DOHH2 (cell line): ENCODE data around the gene ADAMTS2.

Source experiments
- H3F3A ChIP-seq: fragments of 200-600 bp; sonication (generic), shearing (Covaris generic); 2 replicates; pipeline ENCODE4 v1.6.0; 2016; ENCODE audit warnings: antibody characterized with exemption, mild to moderate bottlenecking; ENCODE audit not compliant: control insufficient read depth, insufficient read depth
- H3K27ac ChIP-seq: fragments of 200-600 bp; sonication (generic); 2 replicates; pipeline ENCODE4 v1.5.1; 2014; ENCODE audit warnings: low read depth, mild to moderate bottlenecking, low read length, moderate library complexity
- H3K27me3 ChIP-seq: fragments of 200-600 bp; sonication (generic); 2 replicates; pipeline ENCODE4 v1.6.1; 2014; ENCODE audit warnings: mild to moderate bottlenecking, low read length, mixed read lengths; ENCODE audit not compliant: control insufficient read depth
- H3K36me3 ChIP-seq: fragments of 200-600 bp; sonication (generic); 2 replicates; pipeline ENCODE4 v1.6.1; 2014; ENCODE audit warnings: mild to moderate bottlenecking, low read length, moderate library complexity, mixed read lengths; ENCODE audit not compliant: control insufficient read depth
- H3K4me1 ChIP-seq: fragments of 200-600 bp; sonication (generic); 2 replicates; pipeline ENCODE4 v1.6.1; 2014; ENCODE audit warnings: mild to moderate bottlenecking, low read length, mixed read lengths; ENCODE audit not compliant: control insufficient read depth
- H3K4me2 ChIP-seq: fragments of 200-600 bp; sonication (generic); 2 replicates; pipeline ENCODE4 v1.6.0; 2014; ENCODE audit warnings: mild to moderate bottlenecking, low read length, moderate library complexity
- H3K4me3 ChIP-seq: fragments of 200-600 bp; sonication (generic); 2 replicates; pipeline ENCODE4 v1.5.1; 2014; ENCODE audit warnings: mild to moderate bottlenecking, low read length, mixed read lengths
- H3K79me2 ChIP-seq: fragments of 200-600 bp; sonication (generic); 2 replicates; pipeline ENCODE4 v1.6.1; 2014; ENCODE audit warnings: mild to moderate bottlenecking, low read length, mixed read lengths; ENCODE audit not compliant: control insufficient read depth
- H3K9me2 ChIP-seq: fragments of 200-600 bp; sonication (generic); replicated peaks from 2 replicates; pipeline ENCODE4 v1.6.1; 2014; ENCODE audit warnings: mild to moderate bottlenecking, low read length, mixed read lengths; ENCODE audit not compliant: control insufficient read depth
- H3K9me3 ChIP-seq: fragments of 200-600 bp; sonication (generic); 2 replicates; pipeline ENCODE4 v1.6.1; 2014; ENCODE audit warnings: antibody characterized with exemption, low read length, mixed read lengths; ENCODE audit not compliant: control insufficient read depth, insufficient read depth
- H4K20me1 ChIP-seq: fragments of 200-600 bp; sonication (generic); 2 replicates; pipeline ENCODE4 v1.6.0; 2014; ENCODE audit warnings: low read depth, mild to moderate bottlenecking, antibody characterized with exemption, low read length, moderate library complexity; ENCODE audit not compliant: control insufficient read depth, insufficient read depth
- CTCF ChIP-seq: fragments of 200-600 bp; sonication (generic); IDR thresholded peaks from one replicate; pipeline ENCODE4 v1.5.1; 2014; ENCODE audit warnings: antibody characterized with exemption, mild to moderate bottlenecking, low read depth, low read length; ENCODE audit not compliant: poor library complexity, severe bottlenecking
- EZH2phosphoT487 ChIP-seq: fragments of 200-600 bp; sonication (generic); IDR thresholded peaks from 2 replicates; pipeline ENCODE4 v1.6.1; 2017; ENCODE audit warnings: borderline replicate concordance, mild to moderate bottlenecking, antibody characterized with exemption, low read length, moderate library complexity, mixed read lengths

Gene ADAMTS2

GRCh38 chr5:179368806-179369529 lies 23.7 kb upstream of the ADAMTS2 start:
- no peak overlapping the region for H3K4me3 ChIP-seq
- no peaks in the 10 kb centered on the region for H3K9me3 ChIP-seq
- no peak for TF ChIP-seq EZH2phosphoT487
- no peak for TF ChIP-seq CTCF

DNA sequence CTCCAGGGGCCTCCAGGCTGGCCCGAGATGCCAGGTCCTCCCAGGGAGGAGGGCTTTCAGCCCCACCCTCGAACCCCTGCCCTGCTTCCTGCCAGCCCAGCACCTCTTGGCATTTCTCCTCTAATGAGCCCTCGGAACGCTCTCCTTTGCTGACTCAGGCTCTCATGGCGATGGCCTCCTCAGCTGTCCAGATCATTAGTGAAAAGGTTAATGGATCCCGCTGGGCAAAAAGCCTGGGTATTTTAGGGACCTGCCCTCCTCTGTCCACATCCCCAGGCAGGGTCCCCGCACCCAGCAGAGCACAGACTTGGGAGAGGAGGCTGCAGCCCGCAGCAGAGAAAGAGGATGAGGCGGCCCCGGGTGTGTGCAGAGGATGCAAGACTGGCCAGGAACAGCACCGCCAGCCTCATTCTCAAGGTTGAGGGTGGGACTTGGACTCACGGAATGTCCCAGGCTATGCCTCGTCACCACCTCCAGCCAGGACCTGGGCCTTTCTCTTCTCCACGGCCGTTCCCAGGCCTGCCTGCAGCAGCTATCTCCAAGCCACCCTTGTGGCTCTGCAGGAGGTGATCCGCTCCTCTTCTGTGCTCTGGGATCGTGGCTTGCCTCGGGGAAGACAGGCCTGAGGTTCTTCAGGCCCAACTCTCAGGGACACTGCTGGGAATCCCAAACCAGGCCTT lies 23.0 kb upstream of the ADAMTS2 start:
- no peaks in the 10 kb centered on the region for H3K27me3 ChIP-seq
- H3K27ac ChIP-seq, result no peak overlapping the region
- no peaks in the 10 kb centered on the region for H3F3A ChIP-seq
- H3K4me1 ChIP-seq, result no peaks in the 10 kb centered on the region
- TF ChIP-seq CTCF (no peak), EZH2phosphoT487 (no peak)
- no peaks in the 10 kb centered on the region for H3K9me2 ChIP-seq
- no peaks in the 10 kb centered on the region for H3K9me3 ChIP-seq
- H3K4me2 ChIP-seq, result no peak overlapping the region
- H3K4me3 ChIP-seq, result no peak overlapping the region
- H3K36me3 ChIP-seq, result no peaks in the 10 kb centered on the region
- H4K20me1 ChIP-seq, result no peaks in the 10 kb centered on the region
- no peaks in the 10 kb centered on the region for H3K79me2 ChIP-seq

More at GRCh38 chr5:179368806-179369529, 23.7 kb upstream of the ADAMTS2 start:
- Histone ChIP-seq H3K27me3 (no peaks in the 10 kb centered on the region), H3K9me2 (no peaks in the 10 kb centered on the region), H4K20me1 (no peaks in the 10 kb centered on the region), H3K4me2 (no peak overlapping the region), H3K27ac (no peak overlapping the region), H3K36me3 (no peaks in the 10 kb centered on the region), H3F3A (no peaks in the 10 kb centered on the region), H3K79me2 (no peaks in the 10 kb centered on the region), H3K4me1 (no peaks in the 10 kb centered on the region)

DNA sequence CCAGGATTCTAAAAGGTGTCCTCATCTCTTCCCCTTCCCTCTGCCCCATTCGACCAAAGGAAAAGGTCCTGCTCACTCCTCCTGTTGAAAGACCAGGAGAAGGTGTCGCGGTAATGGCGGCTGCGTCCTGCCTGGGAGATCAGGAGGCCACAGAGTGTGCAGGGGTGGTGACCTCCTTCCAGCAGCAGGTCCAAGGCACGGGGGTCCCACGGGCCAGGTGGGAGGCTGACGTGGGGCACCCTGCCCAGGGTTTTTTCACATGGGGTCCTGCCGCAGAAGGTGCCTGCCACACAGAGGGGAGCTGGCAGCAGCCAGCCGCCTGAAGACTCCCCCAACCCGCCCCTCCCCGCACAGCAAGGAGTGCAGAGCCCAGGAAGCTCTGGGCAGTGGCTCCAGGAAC lies 22.2 kb upstream of the ADAMTS2 start:
- H3K9me2 ChIP-seq, result no peaks in the 10 kb centered on the region
- no peaks in the 10 kb centered on the region for H3K9me3 ChIP-seq
- H4K20me1 ChIP-seq, result no peaks in the 10 kb centered on the region
- H3K27ac ChIP-seq, result no peak overlapping the region
- H3K4me3 ChIP-seq, result no peak overlapping the region
- H3K4me2 ChIP-seq, result no peak overlapping the region
- no peaks in the 10 kb centered on the region for H3K36me3 ChIP-seq
- H3K27me3 ChIP-seq, result no peaks in the 10 kb centered on the region
- H3K79me2 ChIP-seq, result no peaks in the 10 kb centered on the region
- no peaks in the 10 kb centered on the region for H3K4me1 ChIP-seq
- H3F3A ChIP-seq, result no peaks in the 10 kb centered on the region
- TF ChIP-seq CTCF, result no peak
- TF ChIP-seq EZH2phosphoT487, result no peak
